Measurements from ENCODE around the gene AXIN1. TPM values are rescaled to one million over a fixed set of nuclear protein-coding genes. Genes with fewer than 3 reads are reported as not detected.
A peak's percentile ranks its signal among the peaks of the same experiment; 100 is the strongest.

The AXIN1 gene
- total and polyA plus RNA-seq, 9 of the 15 experiments (the other 6 are each of a cell fraction or from before 2014, with no cell fraction given) = 0.42 to 58.0 (median 25.9) TPM

- no peak for TF ChIP-seq GTF3C2 (IDR thresholded peaks at IDR 0.05; ENCODE audit: borderline replicate concordance, extremely low read depth, insufficient read length)
- no peak for TF ChIP-seq ATF2 (CRISPR knock-in tag; IDR thresholded peaks at IDR 0.05)
- no peak for TF ChIP-seq ELK3 (CRISPR knock-in tag; IDR thresholded peaks at IDR 0.05)
- no peak for TF ChIP-seq ELK1 (CRISPR knock-in tag; IDR thresholded peaks at IDR 0.05)
- no peak for TF ChIP-seq THRAP3 (IDR thresholded peaks at IDR 0.05; ENCODE audit: borderline replicate concordance)
- TF ChIP-seq ATF1 (CRISPR knock-in tag; IDR thresholded peaks at IDR 0.05) = no peak
- TF ChIP-seq ATF1 (tag; IDR thresholded peaks at IDR 0.05) = peak; percentile 51; the same call in 1 of the 2 replicates
- peak; percentile 94 for TF ChIP-seq CC2D1A (IDR thresholded peaks at IDR 0.05)
- no peak for TF ChIP-seq NFE2L1 (tag; IDR thresholded peaks at IDR 0.05; ENCODE audit: borderline replicate concordance, low read depth)
- no peak for TF ChIP-seq TRIM28 (IDR thresholded peaks at IDR 0.05)
- peak; percentile 93 for TF ChIP-seq HINFP (tag; conservative IDR thresholded peaks at IDR 0.05; ENCODE audit: low read depth)
- TF ChIP-seq PPARD (CRISPR knock-in tag; IDR thresholded peaks at IDR 0.05) = no peak
- no peak for TF ChIP-seq ZBTB11 (CRISPR knock-in tag; IDR thresholded peaks at IDR 0.05)
- TF ChIP-seq TRIM25 (IDR thresholded peaks at IDR 0.05; ENCODE audit: borderline replicate concordance) = no peak
Measured at GRCh38 chr16:396605-397004, 44.1 kb upstream of the AXIN1 start (continued).

Measured in K562 (cell line).